Heart right ventricle (tissue), 16 donors: Measurements from ENCODE around the gene SLC22A4. TPM values are rescaled to one million over a fixed set of nuclear protein-coding genes. Genes with fewer than 3 reads are reported as not detected.

Experiments used
- ATAC-seq, 8 donors: fragments of 200-7000 bp; cut with Tn5 transposase; one replicate each; pipeline ENCODE4 v1.9.1; 2020; ENCODE audit warnings: mild to moderate bottlenecking in 8 of 8, moderate library complexity in 8 of 8, moderate number of reproducible peaks in 1 of 8
- DNase-seq, 2 donors: peaks; one replicate each; pipeline ENCODE4 v3.0.0-alpha.2; 2020
- H3K27ac ChIP-seq, 10 donors: fragments of 200-600 bp; sonication (generic) in 2 of 10; one replicate each; pipeline versions ENCODE4 v1.5.0 to v1.8.0; 2020 to 2022; ENCODE audit warnings: mild to moderate bottlenecking in 3 of 10
- H3K27me3 ChIP-seq, 7 donors: fragments of 200-600 bp; one replicate each; pipeline ENCODE4 v1.8.0; 2021 to 2022; ENCODE audit warnings: mild to moderate bottlenecking in 2 of 7
- H3K36me3 ChIP-seq, 9 donors: fragments of 200-600 bp; sonication (generic) in 1 of 9; one replicate each; pipeline versions ENCODE4 v1.5.0 to v1.8.0; 2020 to 2022; ENCODE audit warnings: mild to moderate bottlenecking in 2 of 9
- H3K4me1 ChIP-seq, 9 donors: fragments of 200-600 bp; sonication (generic) in 1 of 9; one replicate each; pipeline versions ENCODE4 v1.5.0 to v1.8.0; 2020 to 2022; ENCODE audit warnings: mild to moderate bottlenecking in 4 of 9
- H3K4me3 ChIP-seq, 10 donors: fragments of 200-600 bp; sonication (generic) in 2 of 10; one replicate each; pipeline versions ENCODE4 v1.5.0 to v1.8.0; 2020 to 2022; ENCODE audit warnings: mild to moderate bottlenecking in 7 of 10, moderate library complexity in 2 of 10
- H3K9me3 ChIP-seq, 11 donors: fragments of 200-600 bp in 10 of 11; sonication (generic) in 2 of 11; one replicate each; pipeline versions ENCODE4 v1.5.0 to v1.8.0; 2013 to 2022; ENCODE audit warnings: mild to moderate bottlenecking in 2 of 11, control low read depth in 1 of 11, moderate library complexity in 1 of 11
- WGBS, 2 donors: extraction: QIAGEN DNeasy Blood & Tissue Kit; methylation state at CpG; one replicate each; pipeline ENCODE4 v1.1.7; 2013; ENCODE audit warnings: inconsistent platforms in 1 of 2; 5-methylcytosine and 5-hydroxymethylcytosine counted together
- intact Hi-C, 10 donors: fragments of 100-400 bp; cut with DNase I; formaldehyde crosslinking; loops; one replicate each; pipeline versions ENCODE4 v1.11.1 to v1.14.2; 2022
- microRNA-seq, 2 donors: library from miRNA; unstranded; fragments of <30 nt; microRNA quantifications; one replicate each; pipeline ENCODE4 v1.2.0, GENCODE V29; 2021
- polyA plus RNA-seq, 2 donors: library from polyadenylated mRNA; stranded (reverse); fragments of 200-250 nt; gene quantifications; one replicate each; pipeline ENCODE4 v1.2.3, GENCODE V29; 2013
- total RNA-seq, 10 donors: library from RNA; stranded (reverse); fragmentation: NEBNext Ultra II Directional in 3 of 10; extraction: Animal tissue kit (Norgen Biotek cat#: 25700) in 3 of 10; gene quantifications; one replicate each; pipeline versions ENCODE4 v1.2.1 to v1.2.4, GENCODE V29; 2021 to 2023
- TF ChIP-seq, protein P1 (sequence below), 9 donors: fragments of 200-600 bp; sonication (generic) in 2 of 9; IDR thresholded peaks; one replicate each; pipeline versions ENCODE4 v1.5.0 to v1.8.0; 2021 to 2022; ENCODE audit warnings: antibody characterized with exemption in 9 of 9, mild to moderate bottlenecking in 5 of 9, moderate library complexity in 1 of 9
- donor health status: Arrhythmogenic right ventricular cardiomyopathy.
- donor health status: ischemic (EF 13 %, LVEDD 7.1; RV severe dilation, severe dysfunction).
- donor health status: healthy with polysubstance abuse.
- donor health status: DM: no; HTN: yes; CAD: no.
- donor health status: DM: no; HTN: no; CAD: no.
- donor health status: ischemic (EF 25% LVEDD 6.9; RV normal size, moderate dysfunction).
- donor health status: ischemic (EF 25% LVEDD 5.7; RV mildly dilated, moderate dysfunction).
- donor health status: healthy.
- donor health status: DM: yes; HTN: yes; CAD: no.
- donor health status: Ischemic cardiomyopathy.
- donor health status: ischemic (EF 35%, LVEDD 5.7; RV mildly dilated, moderate dysfunction).
- donor health status: nonischemic (EF 11% LVEDD 7.7; RV severe dilation, severe dysfunction).
- donor health status: DM: yes; HTN: yes; CAD: no.
- donor health status: PGD.
- donor health status: ischemic (EF 29% LVEDD 5.4; RV normal size, mild dysfunction).
- donor health status: nonischemic (EF 23%, LVEDD 6.1; RV moderate dilation, normal function).

Gene SLC22A4
- total and polyA plus RNA-seq, 12 donors, result 0.39 to 9.0 (median 2.1) TPM

DNA sequence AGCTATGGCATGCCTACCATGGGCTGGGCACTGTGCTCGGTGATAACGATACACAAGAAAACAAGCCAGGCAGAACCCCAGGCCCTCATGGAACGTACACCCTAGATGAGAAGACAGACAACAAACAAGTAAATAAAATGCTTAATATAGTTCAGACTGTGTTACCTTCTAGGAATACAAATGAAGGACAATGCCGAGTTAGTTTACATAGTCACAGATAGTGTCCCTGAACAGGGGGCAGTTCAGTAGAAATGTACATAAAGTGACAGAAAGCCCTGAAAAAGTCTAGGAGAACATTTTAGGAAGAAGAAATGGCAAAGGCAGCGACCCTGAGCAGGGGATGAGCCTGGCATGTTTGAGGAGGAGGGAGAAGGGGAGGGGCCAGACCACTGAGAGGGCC, 97.1 kb downstream of the SLC22A4 start:
- 75 to 94% methylated on average over 5 of the region's 5 CpGs for WGBS, 2 donors
- Histone ChIP-seq H3K36me3 (peaks cover 0 to 52% (median 11%) of the 10 kb centered on the region in 9 donors), H3K27ac (no peak overlapping the region), H3K27me3 (no peaks in the 10 kb centered on the region), H3K4me3 (no peak overlapping the region), H3K4me1 (peaks cover 17 to 49% (median 46%) of the 10 kb centered on the region in 9 donors), H3K9me3 (no peaks in the 10 kb centered on the region)
- intact Hi-C loops, result loop anchor here in 1 of 10 donors (2.0 kb wide), 1 partner anchor 14 kb away; no protein-coding TSS in a partner anchor
- TF ChIP-seq, protein P1, sequence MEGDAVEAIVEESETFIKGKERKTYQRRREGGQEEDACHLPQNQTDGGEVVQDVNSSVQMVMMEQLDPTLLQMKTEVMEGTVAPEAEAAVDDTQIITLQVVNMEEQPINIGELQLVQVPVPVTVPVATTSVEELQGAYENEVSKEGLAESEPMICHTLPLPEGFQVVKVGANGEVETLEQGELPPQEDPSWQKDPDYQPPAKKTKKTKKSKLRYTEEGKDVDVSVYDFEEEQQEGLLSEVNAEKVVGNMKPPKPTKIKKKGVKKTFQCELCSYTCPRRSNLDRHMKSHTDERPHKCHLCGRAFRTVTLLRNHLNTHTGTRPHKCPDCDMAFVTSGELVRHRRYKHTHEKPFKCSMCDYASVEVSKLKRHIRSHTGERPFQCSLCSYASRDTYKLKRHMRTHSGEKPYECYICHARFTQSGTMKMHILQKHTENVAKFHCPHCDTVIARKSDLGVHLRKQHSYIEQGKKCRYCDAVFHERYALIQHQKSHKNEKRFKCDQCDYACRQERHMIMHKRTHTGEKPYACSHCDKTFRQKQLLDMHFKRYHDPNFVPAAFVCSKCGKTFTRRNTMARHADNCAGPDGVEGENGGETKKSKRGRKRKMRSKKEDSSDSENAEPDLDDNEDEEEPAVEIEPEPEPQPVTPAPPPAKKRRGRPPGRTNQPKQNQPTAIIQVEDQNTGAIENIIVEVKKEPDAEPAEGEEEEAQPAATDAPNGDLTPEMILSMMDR (IDR thresholded peaks at IDR 0.05), result no peak
- DNase-seq (no peak), ATAC-seq (no peak)

DNA sequence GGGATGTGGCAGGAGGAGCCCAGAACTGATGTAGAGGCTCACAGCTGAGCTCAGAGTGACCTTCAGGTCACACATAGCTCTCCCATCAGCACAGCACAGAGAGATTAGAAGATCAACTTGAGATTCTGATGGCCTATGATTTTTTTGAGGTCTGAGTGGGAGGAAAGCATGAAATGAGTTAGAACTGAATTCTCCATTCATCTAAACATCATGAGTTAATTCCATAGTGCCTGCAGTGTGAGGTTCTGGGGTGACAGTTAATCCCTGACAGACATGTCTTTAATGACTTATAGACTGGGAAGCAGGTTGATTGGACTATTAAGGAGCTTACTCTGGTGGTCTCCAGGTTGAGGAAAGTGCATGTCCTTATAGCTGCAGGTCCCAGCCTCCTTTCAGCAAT, 97.7 kb downstream of the SLC22A4 start:
- H3K36me3 ChIP-seq, result peaks cover 0 to 53% (median 11%) of the 10 kb centered on the region in 9 donors
- TF ChIP-seq, protein P1 (IDR thresholded peaks at IDR 0.05), result no peak
- ATAC-seq (no peak), DNase-seq (no peak)
- no peak overlapping the region for H3K27ac ChIP-seq
- peaks cover 11 to 43% (median 40%) of the 10 kb centered on the region in 9 donors for H3K4me1 ChIP-seq
- H3K27me3 ChIP-seq, result no peaks in the 10 kb centered on the region
- intact Hi-C loops, result loop anchor here in 1 of 10 donors (2.0 kb wide), 1 partner anchor 13 kb away; no protein-coding TSS in a partner anchor
- no peaks in the 10 kb centered on the region for H3K9me3 ChIP-seq
- H3K4me3 ChIP-seq, result no peak overlapping the region

DNA sequence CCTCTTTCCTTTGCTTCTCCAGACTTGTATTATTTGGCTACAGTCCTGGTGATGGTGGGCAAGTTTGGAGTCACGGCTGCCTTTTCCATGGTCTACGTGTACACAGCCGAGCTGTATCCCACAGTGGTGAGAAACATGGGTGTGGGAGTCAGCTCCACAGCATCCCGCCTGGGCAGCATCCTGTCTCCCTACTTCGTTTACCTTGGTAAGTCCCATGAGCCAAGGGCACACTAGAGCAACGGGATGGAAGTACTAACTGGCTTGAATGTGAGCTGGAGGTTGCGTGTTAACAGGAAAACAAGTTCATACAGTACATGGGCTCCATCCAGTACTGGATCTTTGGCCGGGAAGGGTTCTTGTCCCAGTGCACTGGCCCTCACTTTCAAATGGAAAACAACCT, 98.2 kb downstream of the SLC22A4 start:
- DNase-seq, result no peak
- intact Hi-C loops, result no loop called here
- WGBS, 2 donors, result 91 to 94% methylated on average over 8 of the region's 8 CpGs
- Histone ChIP-seq H3K4me3 (no peak overlapping the region), H3K27ac (no peak overlapping the region), H3K27me3 (no peaks in the 10 kb centered on the region), H3K4me1 (peaks cover 5 to 37% (median 34%) of the 10 kb centered on the region in 9 donors), H3K9me3 (no peaks in the 10 kb centered on the region), H3K36me3 (peaks cover 0 to 53% (median 11%) of the 10 kb centered on the region in 9 donors)
- TF ChIP-seq, protein P1 (IDR thresholded peaks at IDR 0.05), result no peak
- ATAC-seq, result no peak

DNA sequence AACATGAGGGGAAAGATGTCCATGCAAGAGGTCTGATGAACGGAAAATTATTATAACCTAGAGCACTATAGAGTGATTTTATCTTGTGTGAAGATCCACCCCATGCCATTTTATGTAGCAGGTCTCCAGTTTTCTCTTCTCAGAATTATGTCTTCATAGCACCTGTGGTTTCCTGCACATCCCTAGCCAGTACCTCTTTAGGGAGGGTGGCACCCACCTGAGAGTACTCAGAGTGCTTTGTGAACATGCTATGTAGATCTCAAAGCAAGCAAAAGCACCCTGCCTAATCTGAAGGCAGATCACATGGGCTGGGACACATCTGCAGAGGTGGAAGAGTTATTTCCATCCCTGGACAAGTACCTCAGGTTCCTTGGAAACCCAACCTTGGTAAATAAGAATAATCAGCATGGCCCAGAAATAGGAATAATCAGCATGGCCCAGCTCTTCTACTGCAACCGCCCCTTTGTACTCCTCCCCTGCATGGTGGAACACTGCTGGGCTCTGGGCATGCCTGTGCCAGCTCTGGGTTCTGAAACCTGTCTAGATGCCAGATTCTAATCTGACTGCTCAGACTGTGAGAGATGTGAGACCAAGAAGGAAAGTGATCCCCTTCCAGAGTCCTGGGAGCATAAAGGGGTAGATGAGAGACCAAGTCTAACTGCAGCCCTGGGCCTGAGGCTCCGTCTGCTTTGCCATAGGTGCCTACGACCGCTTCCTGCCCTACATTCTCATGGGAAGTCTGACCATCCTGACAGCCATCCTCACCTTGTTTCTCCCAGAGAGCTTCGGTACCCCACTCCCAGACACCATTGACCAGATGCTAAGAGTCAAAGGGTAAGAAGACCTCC, 99.0 kb downstream of the SLC22A4 start:
- Histone ChIP-seq H3K27me3 (no peaks in the 10 kb centered on the region), H3K4me1 (peaks cover 4 to 29% (median 26%) of the 10 kb centered on the region in 9 donors), H3K36me3 (peaks cover 0 to 53% (median 11%) of the 10 kb centered on the region in 9 donors), H3K4me3 (no peak overlapping the region), H3K27ac (no peak overlapping the region), H3K9me3 (no peaks in the 10 kb centered on the region)
- 88 to 92% methylated on average over 6 of the region's 6 CpGs for WGBS, 2 donors
- TF ChIP-seq, protein P1 (IDR thresholded peaks at IDR 0.05), result no peak
- ATAC-seq (peak in 1 of 8 donors; percentile 6), DNase-seq (no peak)
- intact Hi-C loops, result no loop called here

Small RNAs within 50 kb of the gene (microRNA-seq; reads per million reads assigned to microRNA genes)
- 0.51 to 0.60 reads per million in 2 donors for gene MIR3936

Other genes with a start within 250 kb of the SLC22A4 start
- not detected for gene IL3, start 233.7 kb upstream of the SLC22A4 start, total RNA-seq
- not detected for gene IL3, start 233.7 kb upstream of the SLC22A4 start, polyA plus RNA-seq
- gene CSF2, start 220.6 kb upstream of the SLC22A4 start, total RNA-seq, result not detected
- not detected for gene CSF2, start 220.6 kb upstream of the SLC22A4 start, polyA plus RNA-seq
- gene P4HA2, start 66.5 kb upstream of the SLC22A4 start, total RNA-seq, result 10 to 100 TPM; 35.0 to 77.1 (median 52.4) TPM
- gene P4HA2, start 66.5 kb upstream of the SLC22A4 start, polyA plus RNA-seq, result 10 to 100 TPM; 27.2 to 97.0 TPM
- 1 to 10 TPM; 2.1 to 8.7 (median 3.4) TPM for gene PDLIM4, start 36.7 kb upstream of the SLC22A4 start, total RNA-seq
- 10 to 100 TPM in 1 of 2 donors, 1 to 10 TPM in 1; 3.4 to 15.3 TPM for gene PDLIM4, start 36.7 kb upstream of the SLC22A4 start, polyA plus RNA-seq
- 10 to 100 TPM; 10.3 to 36.8 (median 12.5) TPM for gene SLC22A5, start 75.3 kb downstream of the SLC22A4 start, total RNA-seq
- 10 to 100 TPM; 21.2 to 21.8 TPM for gene SLC22A5, start 75.3 kb downstream of the SLC22A4 start, polyA plus RNA-seq
- gene IRF1, start 196.4 kb downstream of the SLC22A4 start, total RNA-seq, result 100 to 1,000 TPM in 1 of 10 donors, 10 to 100 TPM in 8, 1 to 10 TPM in 1; 9.5 to 146 (median 19.2) TPM
- 10 to 100 TPM in 1 of 2 donors, 1 to 10 TPM in 1; 8.6 to 13.7 TPM for gene IRF1, start 196.4 kb downstream of the SLC22A4 start, polyA plus RNA-seq
- not detected for gene IL5, start 249.1 kb downstream of the SLC22A4 start, total RNA-seq
- gene IL5, start 249.1 kb downstream of the SLC22A4 start, polyA plus RNA-seq, result not detected